PC-9 (cell line): ENCODE results near the gene SMURF1. TPM values are rescaled to one million over a fixed set of nuclear protein-coding genes. Genes with fewer than 3 reads are reported as not detected.

Experiments used
- BruUV-seq: library from RNA; stranded (reverse); fragments of 400-500 nt; replicated peaks from 2 replicates; lab custom pipeline; 2021; lab: Mats Ljungman, UMichigan
- CTCF ChIA-PET: fragments of 300-600 bp; sonication (Branson Sonifier 250); formaldehyde crosslinking; loops from one replicate; lab custom pipeline; 2022; ENCODE audit warnings: antibody characterized with exemption; lab: Charles Lee
- POLR2A ChIA-PET: fragments of 300-600 bp; sonication (Branson Sonifier 250); formaldehyde crosslinking; loops from one replicate; lab custom pipeline; 2022; ENCODE audit warnings: antibody characterized with exemption; ENCODE audit not compliant: unreplicated experiment; lab: Charles Lee
- DNase-seq, 2 experiments: peaks; one replicate each; pipeline versions ENCODE4 v3.0.0 to v3.0.0-alpha.2; 2015 to 2022; ENCODE audit warnings: mixed read lengths in 1 of 2
- H2AFZ ChIP-seq: fragments of 200-600 bp; sonication (generic); 2 replicates; pipeline ENCODE4 v1.8.1; 2017; ENCODE audit warnings: antibody characterized with exemption
- H3F3A ChIP-seq: fragments of 200-600 bp; sonication (generic); 2 replicates; pipeline ENCODE4 v1.8.1; 2017; ENCODE audit warnings: antibody characterized with exemption, mild to moderate bottlenecking, low read depth; ENCODE audit not compliant: insufficient read depth
- H3K27ac ChIP-seq: fragments of 200-600 bp; sonication (generic); 2 replicates; pipeline ENCODE4 v1.6.1; 2016; ENCODE audit warnings: mixed run types
- H3K27me3 ChIP-seq: fragments of 200-600 bp; sonication (generic); 2 replicates; pipeline ENCODE4 v1.6.1; 2016; ENCODE audit warnings: low read depth, mixed run types; ENCODE audit not compliant: insufficient read depth
- H3K36me3 ChIP-seq: fragments of 200-600 bp; sonication (generic); 2 replicates; pipeline ENCODE4 v1.6.1; 2016; ENCODE audit warnings: low read depth, mixed run types
- H3K4me1 ChIP-seq: fragments of 200-600 bp; sonication (generic); replicated peaks from 2 replicates; pipeline ENCODE4 v1.6.1; 2016; ENCODE audit warnings: mixed run types; ENCODE audit not compliant: insufficient read depth
- H3K4me2 ChIP-seq: fragments of 200-600 bp; sonication (generic); 2 replicates; pipeline ENCODE4 v1.6.1; 2017; ENCODE audit warnings: mixed run types
- H3K4me3 ChIP-seq: fragments of 200-600 bp; sonication (generic); 2 replicates; pipeline ENCODE4 v1.6.1; 2016; ENCODE audit warnings: mixed run types
- H3K79me2 ChIP-seq: fragments of 200-600 bp; sonication (generic); 2 replicates; pipeline ENCODE4 v1.6.1; 2017; ENCODE audit warnings: low read depth, mixed run types
- H3K9me2 ChIP-seq: fragments of 200-600 bp; sonication (generic); 2 replicates; pipeline ENCODE4 v1.8.1; 2017; ENCODE audit warnings: mild to moderate bottlenecking; ENCODE audit not compliant: insufficient read depth
- H3K9me3 ChIP-seq: fragments of 200-600 bp; sonication (generic); 2 replicates; pipeline ENCODE4 v1.8.1; 2016; ENCODE audit warnings: low read depth; ENCODE audit not compliant: insufficient read depth
- H4K20me1 ChIP-seq: fragments of 200-600 bp; sonication (generic); 2 replicates; pipeline ENCODE4 v1.8.1; 2017; ENCODE audit not compliant: insufficient read depth
- EZH2 ChIP-seq: fragments of 200-600 bp; sonication (generic); IDR thresholded peaks from 2 replicates; pipeline ENCODE4 v1.8.0; 2017; ENCODE audit warnings: antibody characterized with exemption, low read depth
- intact Hi-C: fragments of 100-400 bp; cut with micrococcal nuclease; formaldehyde crosslinking; loops from one replicate; pipeline ENCODE4 v1.10.0; 2022; ENCODE audit not compliant: unreplicated experiment
- total RNA-seq: library from RNA; stranded (reverse); gene quantifications from 2 replicates; pipeline ENCODE4 v1.2.3, GENCODE V29; 2021
- TF ChIP-seq, protein P1 (sequence below): fragments of 200-600 bp; sonication (generic); conservative IDR thresholded peaks from 2 replicates; pipeline ENCODE4 v1.6.1; 2017; ENCODE audit warnings: mixed run types, antibody characterized with exemption, mild to moderate bottlenecking, moderate library complexity

The SMURF1 gene
- total RNA-seq, 1 experiment from 2014 or later, result 53.2 TPM

- peaks cover 97% of the 10 kb centered on the region for H3K79me2 ChIP-seq
- no peak for DNase-seq
- H3K4me1 ChIP-seq, result peaks cover 58% of the 10 kb centered on the region
- BruUV-seq, result no TSS peak
- POLR2A ChIA-PET, result interaction anchor here (0.6 kb wide), 1 partner anchor 113 kb away, joined by 5 read pairs; no protein-coding TSS in a partner anchor
- H3K4me3 ChIP-seq, result no peak overlapping the region
- no peaks in the 10 kb centered on the region for H3K9me2 ChIP-seq
- H3K36me3 ChIP-seq, result peaks cover 16% of the 10 kb centered on the region; the same call in 1 of the 2 replicates
- no peak overlapping the region for H3K27ac ChIP-seq
- peak overlapping the region; percentile 9; the same call in 1 of the 2 replicates for H3K4me2 ChIP-seq
- peaks cover 8% of the 10 kb centered on the region for H3F3A ChIP-seq
- H3K9me3 ChIP-seq, result no peaks in the 10 kb centered on the region
- peaks cover 85% of the 10 kb centered on the region for H4K20me1 ChIP-seq
- H3K27me3 ChIP-seq, result no peaks in the 10 kb centered on the region
- no peak overlapping the region for H2AFZ ChIP-seq
- TF ChIP-seq, protein P1, sequence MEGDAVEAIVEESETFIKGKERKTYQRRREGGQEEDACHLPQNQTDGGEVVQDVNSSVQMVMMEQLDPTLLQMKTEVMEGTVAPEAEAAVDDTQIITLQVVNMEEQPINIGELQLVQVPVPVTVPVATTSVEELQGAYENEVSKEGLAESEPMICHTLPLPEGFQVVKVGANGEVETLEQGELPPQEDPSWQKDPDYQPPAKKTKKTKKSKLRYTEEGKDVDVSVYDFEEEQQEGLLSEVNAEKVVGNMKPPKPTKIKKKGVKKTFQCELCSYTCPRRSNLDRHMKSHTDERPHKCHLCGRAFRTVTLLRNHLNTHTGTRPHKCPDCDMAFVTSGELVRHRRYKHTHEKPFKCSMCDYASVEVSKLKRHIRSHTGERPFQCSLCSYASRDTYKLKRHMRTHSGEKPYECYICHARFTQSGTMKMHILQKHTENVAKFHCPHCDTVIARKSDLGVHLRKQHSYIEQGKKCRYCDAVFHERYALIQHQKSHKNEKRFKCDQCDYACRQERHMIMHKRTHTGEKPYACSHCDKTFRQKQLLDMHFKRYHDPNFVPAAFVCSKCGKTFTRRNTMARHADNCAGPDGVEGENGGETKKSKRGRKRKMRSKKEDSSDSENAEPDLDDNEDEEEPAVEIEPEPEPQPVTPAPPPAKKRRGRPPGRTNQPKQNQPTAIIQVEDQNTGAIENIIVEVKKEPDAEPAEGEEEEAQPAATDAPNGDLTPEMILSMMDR, result no peak
- intact Hi-C loops, result no loop called here
- CTCF ChIA-PET, result no interaction called here
Measured at GRCh38 chr7:99137411-99138180, 6.3 kb downstream of the SMURF1 start.

- BruUV-seq, result no TSS peak
- Histone ChIP-seq H3K9me3 (no peaks in the 10 kb centered on the region), H2AFZ (no peak overlapping the region), H3K4me3 (no peak overlapping the region), H3K9me2 (no peaks in the 10 kb centered on the region), H3K4me2 (0 out of 2 replicates have a peak overlapping the region, but pooled peaks have one; percentile 2), H3K4me1 (peaks cover 56% of the 10 kb centered on the region), H3K27ac (peak overlapping the region; percentile 7; the same call in 1 of the 2 replicates), H3K27me3 (no peaks in the 10 kb centered on the region), H3K36me3 (peaks cover 4% of the 10 kb centered on the region; the same call in 1 of the 2 replicates), H3K79me2 (peaks cover 100% of the 10 kb centered on the region), H3F3A (no peaks in the 10 kb centered on the region; the same call in 1 of the 2 replicates), H4K20me1 (peaks cover 78% of the 10 kb centered on the region)
- intact Hi-C loops, result no loop called here
- ChIA-PET POLR2A (interaction anchor here (0.7 kb wide), 1 partner anchor 25 kb away, joined by 3 read pairs; no protein-coding TSS in a partner anchor), CTCF (no interaction called here)
- TF ChIP-seq, protein P1, result no peak
- TF ChIP-seq EZH2, result no peak
- DNase-seq, result no peak
Measured at GRCh38 chr7:99135938-99136337, 8.0 kb downstream of the SMURF1 start.

- Histone ChIP-seq H3K27ac (peak overlapping the region; percentile 21; the same call in 1 of the 2 replicates), H3F3A (peaks cover 16% of the 10 kb centered on the region; the same call in 1 of the 2 replicates), H3K9me2 (no peaks in the 10 kb centered on the region), H3K27me3 (no peaks in the 10 kb centered on the region), H3K79me2 (peaks cover 100% of the 10 kb centered on the region), H3K4me3 (no peak overlapping the region), H4K20me1 (peaks cover 80% of the 10 kb centered on the region), H3K9me3 (no peaks in the 10 kb centered on the region), H2AFZ (no peak overlapping the region), H3K4me2 (no peak overlapping the region), H3K4me1 (peaks cover 55% of the 10 kb centered on the region), H3K36me3 (0 out of 2 replicates have a peak, but pooled peaks cover 4% of the 10 kb centered on the region)
- no TSS peak for BruUV-seq
- no peak for DNase-seq
- CTCF ChIA-PET, result no interaction called here
- POLR2A ChIA-PET, result no interaction called here
- intact Hi-C loops, result no loop called here
- TF ChIP-seq, protein P1, result no peak
- TF ChIP-seq EZH2, result no peak
Measured at GRCh38 chr7:99133766-99134564, 9.9 kb downstream of the SMURF1 start.
